Transverse colon (tissue), 4 donors: Measurements from ENCODE around the gene PLA2G2D. TPM values are rescaled to one million over a fixed set of nuclear protein-coding genes. Genes with fewer than 3 reads are reported as not detected.

ENCODE experiments used
- DNase-seq: peaks from one replicate; pipeline ENCODE4 v3.0.0-alpha.2; 2019
- H3K27ac ChIP-seq, 4 donors: fragments of 200-600 bp; sonication (generic); 2 replicates each; pipeline ENCODE4 v1.5.1; 2016 to 2018; ENCODE audit warnings: inconsistent platforms in 4 of 4
- H3K27me3 ChIP-seq: fragments of 200-600 bp; sonication (generic); 2 replicates; pipeline ENCODE4 v1.5.1; 2017; ENCODE audit warnings: inconsistent platforms
- H3K36me3 ChIP-seq, 4 donors: fragments of 200-600 bp; sonication (generic); 2 replicates each; pipeline ENCODE4 v1.5.1; 2017 to 2019; ENCODE audit warnings: inconsistent platforms in 4 of 4
- H3K4me1 ChIP-seq, 4 donors: fragments of 200-600 bp; sonication (generic); 2 replicates each; pipeline ENCODE4 v1.5.1; 2017 to 2020; ENCODE audit warnings: inconsistent platforms in 4 of 4
- H3K4me3 ChIP-seq, 4 donors: fragments of 200-600 bp; sonication (generic); 1 replicate in 1 of 4; 2 replicates in 3 of 4; pipeline versions ENCODE4 v1.5.1 to v1.6.1; 2017 to 2019; ENCODE audit warnings: inconsistent platforms in 4 of 4
- H3K9me3 ChIP-seq, 2 donors: fragments of 200-600 bp; sonication (generic); 2 replicates each; pipeline ENCODE4 v1.5.1; 2017 to 2019; ENCODE audit warnings: inconsistent platforms in 2 of 2
- EP300 ChIP-seq: sonication (generic); formaldehyde crosslinking; IDR thresholded peaks from one replicate; pipeline ENCODE4 v1.6.1; 2017; ENCODE audit warnings: antibody characterized with exemption, low read depth
- POLR2A ChIP-seq: fragments of 450-650 bp; IDR thresholded peaks from one replicate; pipeline ENCODE4 v1.6.1; 2016; ENCODE audit warnings: antibody characterized with exemption, mild to moderate bottlenecking, moderate library complexity
- POLR2AphosphoS5 ChIP-seq, 3 donors: sonication (generic); formaldehyde crosslinking; IDR thresholded peaks; one replicate each; pipeline ENCODE4 v1.6.1; 2016; ENCODE audit warnings: antibody characterized with exemption in 3 of 3
- WGBS, 2 donors: methylation state at CpG; one replicate each; pipeline ENCODE4 v1.1.5; 2018; ENCODE audit warnings: low coverage in 1 of 2; 5-methylcytosine and 5-hydroxymethylcytosine counted together
- in situ Hi-C, 4 donors: fragments of 200-750 bp; cut with MboI; loops; one replicate each; pipeline versions ENCODE4 v1.15.0 to v1.15.1; 2017; ENCODE audit warnings: low sequenced_read_pairs in 3 of 4, low pct_ligation_motif_present in 1 of 4, low pct_unique_long_range_greater_than_20kb in 1 of 4
- intact Hi-C: fragments of 100-400 bp; cut with DNase I; formaldehyde crosslinking; loops from one replicate; pipeline ENCODE4 v1.15.1; 2023; ENCODE audit warnings: low total_unique reads
- total RNA-seq, 4 donors: library from RNA; depleted of rRNA; stranded (reverse); fragments of >200 nt; gene quantifications; one replicate each; pipeline ENCODE4 v1.1.0, GENCODE V29; 2016
- TF ChIP-seq, protein P1 (sequence below), 5 experiments: fragments of 200-600 bp in 3 of 5; fragments of 450-650 bp in 2 of 5; sonication (generic) in 3 of 5; IDR thresholded peaks; 1 replicate in 2 of 5; 2 replicates in 3 of 5; pipeline ENCODE4 v1.5.1; 2016 to 2017; ENCODE audit warnings: antibody characterized with exemption in 5 of 5, inconsistent platforms in 3 of 5, mild to moderate bottlenecking in 2 of 5, moderate library complexity in 1 of 5

PLA2G2D gene
- total RNA-seq, 4 donors from 2014 or later: 0.16 TPM; not detected in 3

DNA sequence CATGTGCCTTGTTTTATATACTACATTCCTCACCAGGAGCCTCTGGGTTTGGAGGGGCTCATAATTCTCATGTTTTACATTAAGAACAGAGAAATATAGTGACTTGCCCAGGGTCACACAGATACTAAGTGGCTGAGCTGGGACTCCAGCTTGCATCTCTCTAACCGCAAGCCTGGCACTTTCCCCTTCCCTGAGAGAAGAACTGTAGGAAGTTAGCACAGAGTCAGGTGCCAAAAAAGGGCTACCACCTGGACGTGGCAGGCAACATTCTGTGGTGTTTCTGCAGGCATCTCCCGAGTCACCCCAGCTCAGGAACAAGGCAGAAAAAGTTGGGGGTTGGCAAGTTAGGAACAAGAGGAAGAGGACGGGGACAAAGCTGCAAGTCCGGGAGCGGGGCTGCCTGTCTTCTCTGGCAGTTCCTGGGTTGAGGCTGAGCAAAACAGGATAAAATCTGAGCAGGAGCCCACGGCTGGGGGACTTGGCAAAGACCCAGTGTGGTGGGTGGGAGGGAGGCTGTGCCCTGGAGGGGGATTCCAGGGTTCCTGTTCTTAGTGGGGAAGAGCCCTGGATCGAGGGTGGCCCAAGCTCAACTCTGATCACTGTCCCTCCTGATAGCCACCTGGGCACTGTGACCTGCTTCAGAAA, 39.6 kb downstream of the PLA2G2D start:
- 71 to 78% methylated on average over 5 to 8 of the region's 8 CpGs for WGBS, 2 donors
- no peak for DNase-seq

DNA sequence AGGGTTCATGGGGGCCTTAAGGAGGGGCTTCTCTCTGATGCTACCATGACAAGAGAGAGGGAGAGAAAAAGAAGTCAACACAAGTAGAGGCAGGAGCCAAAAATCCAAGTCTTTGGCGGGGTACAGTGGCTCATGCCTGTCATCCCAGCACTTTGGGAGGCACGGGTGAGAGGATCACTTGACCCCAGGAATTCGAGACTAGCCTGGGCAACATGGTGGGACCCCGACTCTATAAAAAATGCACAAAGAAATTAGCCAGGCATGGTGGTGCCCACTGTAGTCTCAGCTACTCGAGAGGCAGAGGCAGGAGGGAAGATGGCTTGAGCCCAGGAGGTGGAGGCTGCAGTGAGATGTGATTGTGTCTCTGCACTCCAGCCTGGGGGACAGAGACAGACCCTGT, 40.6 kb downstream of the PLA2G2D start:
- TF ChIP-seq POLR2AphosphoS5 (IDR thresholded peaks at IDR 0.05): no peak
- no peak for TF ChIP-seq POLR2A
- TF ChIP-seq, protein P1, sequence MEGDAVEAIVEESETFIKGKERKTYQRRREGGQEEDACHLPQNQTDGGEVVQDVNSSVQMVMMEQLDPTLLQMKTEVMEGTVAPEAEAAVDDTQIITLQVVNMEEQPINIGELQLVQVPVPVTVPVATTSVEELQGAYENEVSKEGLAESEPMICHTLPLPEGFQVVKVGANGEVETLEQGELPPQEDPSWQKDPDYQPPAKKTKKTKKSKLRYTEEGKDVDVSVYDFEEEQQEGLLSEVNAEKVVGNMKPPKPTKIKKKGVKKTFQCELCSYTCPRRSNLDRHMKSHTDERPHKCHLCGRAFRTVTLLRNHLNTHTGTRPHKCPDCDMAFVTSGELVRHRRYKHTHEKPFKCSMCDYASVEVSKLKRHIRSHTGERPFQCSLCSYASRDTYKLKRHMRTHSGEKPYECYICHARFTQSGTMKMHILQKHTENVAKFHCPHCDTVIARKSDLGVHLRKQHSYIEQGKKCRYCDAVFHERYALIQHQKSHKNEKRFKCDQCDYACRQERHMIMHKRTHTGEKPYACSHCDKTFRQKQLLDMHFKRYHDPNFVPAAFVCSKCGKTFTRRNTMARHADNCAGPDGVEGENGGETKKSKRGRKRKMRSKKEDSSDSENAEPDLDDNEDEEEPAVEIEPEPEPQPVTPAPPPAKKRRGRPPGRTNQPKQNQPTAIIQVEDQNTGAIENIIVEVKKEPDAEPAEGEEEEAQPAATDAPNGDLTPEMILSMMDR (IDR thresholded peaks at IDR 0.05): no peak
- no peak for TF ChIP-seq EP300
- in situ Hi-C loops: no loop called here
- H3K4me3 ChIP-seq: no peak overlapping the region
- no peaks in the 10 kb centered on the region for H3K9me3 ChIP-seq
- peaks cover 0 to 4% (median 0%) of the 10 kb centered on the region in 4 donors for H3K4me1 ChIP-seq
- 81% methylated on average over 5 of the region's 5 CpGs; no CpG with 5 or more reads in 1 of the 2 donors for WGBS, 2 donors
- intact Hi-C loops: no loop called here
- no peaks in the 10 kb centered on the region for H3K27me3 ChIP-seq
- no peak for DNase-seq
- H3K36me3 ChIP-seq: no peaks in the 10 kb centered on the region
- no peak overlapping the region for H3K27ac ChIP-seq

More for the DNA sequence above, 39.6 kb downstream of the PLA2G2D start:
- no peaks in the 10 kb centered on the region for H3K36me3 ChIP-seq
- in situ Hi-C loops: no loop called here
- no peaks in the 10 kb centered on the region for H3K27me3 ChIP-seq
- no peak overlapping the region for H3K27ac ChIP-seq
- no peak for TF ChIP-seq POLR2AphosphoS5 (IDR thresholded peaks at IDR 0.05)
- H3K9me3 ChIP-seq: no peaks in the 10 kb centered on the region
- H3K4me1 ChIP-seq: peaks cover 0 to 4% (median 0%) of the 10 kb centered on the region in 4 donors
- H3K4me3 ChIP-seq: no peak overlapping the region
- intact Hi-C loops: no loop called here

DNA sequence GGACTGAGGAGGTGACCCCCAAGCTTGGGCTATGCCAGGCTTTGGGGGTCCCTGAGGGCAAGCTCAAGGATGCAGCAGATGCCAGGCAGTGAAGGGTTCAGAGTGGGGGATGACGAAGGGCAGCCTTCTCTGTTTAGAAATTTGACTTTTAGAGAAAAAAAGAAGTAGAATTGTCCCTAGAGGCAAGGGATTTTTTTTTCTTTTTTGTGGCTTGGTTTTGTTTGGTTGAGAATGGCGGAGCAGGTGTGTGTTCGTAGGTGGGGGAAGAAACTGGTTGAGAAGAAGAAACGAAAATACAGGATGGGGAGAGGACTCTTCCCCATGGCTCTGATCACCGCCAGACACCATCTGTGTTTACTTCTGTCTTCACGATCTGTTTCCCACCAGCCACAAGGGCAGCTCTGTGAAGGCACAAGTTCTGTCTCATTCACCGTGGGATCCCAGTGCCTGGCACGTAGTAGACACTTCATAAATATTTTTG, 41.1 kb downstream of the PLA2G2D start:
- no peak for DNase-seq
- WGBS, 2 donors: 54 to 60% methylated on average over 8 of the region's 8 CpGs
- H3K36me3 ChIP-seq: no peaks in the 10 kb centered on the region
- H3K9me3 ChIP-seq: no peaks in the 10 kb centered on the region
- no peak overlapping the region for H3K4me3 ChIP-seq
- H3K4me1 ChIP-seq: peaks cover 0 to 4% (median 0%) of the 10 kb centered on the region in 4 donors
- in situ Hi-C loops (no loop called here), intact Hi-C loops (no loop called here)
- no peak overlapping the region for H3K27ac ChIP-seq
- H3K27me3 ChIP-seq: no peaks in the 10 kb centered on the region
- TF ChIP-seq, protein P1 (IDR thresholded peaks at IDR 0.05): no peak
- no peak for TF ChIP-seq POLR2AphosphoS5 (IDR thresholded peaks at IDR 0.05)
- TF ChIP-seq EP300: no peak
- TF ChIP-seq POLR2A: no peak

DNA sequence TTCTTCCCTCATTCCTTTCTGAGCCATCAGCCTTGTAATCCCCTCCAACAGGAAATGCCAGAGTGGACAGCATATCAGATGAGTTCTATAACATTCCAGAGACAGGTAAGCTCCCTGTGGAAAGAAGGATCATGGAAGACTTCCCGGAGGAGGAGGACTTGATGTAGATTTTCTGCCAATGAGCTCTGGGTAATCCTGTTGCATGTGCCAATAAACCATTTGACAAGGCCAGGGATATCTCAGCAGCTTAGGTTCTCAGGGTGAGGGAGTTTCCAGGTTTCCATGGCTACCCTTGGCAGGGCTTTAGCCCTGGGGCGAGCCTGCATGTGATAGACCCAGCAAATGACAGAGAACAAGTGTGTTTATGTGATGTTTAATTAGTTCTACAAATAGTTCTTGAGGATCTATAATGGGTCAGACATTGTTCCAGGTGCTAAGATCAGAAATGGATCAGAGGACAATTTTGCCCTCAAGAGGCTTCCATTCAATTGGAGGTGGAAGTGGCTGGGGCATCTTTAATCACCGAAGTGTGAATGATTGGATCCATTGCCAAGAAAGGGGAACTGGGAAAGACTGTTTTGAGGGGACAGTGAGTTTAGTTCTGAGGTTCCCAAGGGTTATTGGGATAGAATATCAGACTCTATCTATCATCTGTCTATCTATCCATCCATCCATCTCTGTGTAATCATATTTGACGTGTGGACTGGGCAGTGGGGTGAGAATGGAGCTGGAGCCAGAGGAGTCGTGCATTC, 42.5 kb downstream of the PLA2G2D start:
- Histone ChIP-seq H3K27ac (no peak overlapping the region), H3K4me1 (peaks cover 0 to 4% (median 0%) of the 10 kb centered on the region in 4 donors), H3K36me3 (no peaks in the 10 kb centered on the region), H3K27me3 (no peaks in the 10 kb centered on the region), H3K9me3 (no peaks in the 10 kb centered on the region), H3K4me3 (no peak overlapping the region)
- intact Hi-C loops: no loop called here
- 78 to 100% methylated on average over 1 to 5 of the region's 5 CpGs for WGBS, 2 donors
- in situ Hi-C loops: no loop called here
- DNase-seq: no peak
- no peak for TF ChIP-seq POLR2A
- TF ChIP-seq, protein P1 (IDR thresholded peaks at IDR 0.05): no peak
- no peak for TF ChIP-seq POLR2AphosphoS5 (IDR thresholded peaks at IDR 0.05)
- TF ChIP-seq EP300: no peak
